Parietal lobe (tissue), 2 donors: ENCODE data around the gene CUL2. TPM values are rescaled to one million over a fixed set of nuclear protein-coding genes. Genes with fewer than 3 reads are reported as not detected.

Experiments
- small RNA-seq: library from RNA; depleted of rRNA; stranded (forward); fragments of <200 nt; gene quantifications from one replicate; pipeline ENCODE3, GENCODE V24; 2014; ENCODE audit warnings: low replicate concordance
- total RNA-seq: library from RNA; depleted of rRNA; stranded (reverse); fragments of >200 nt; gene quantifications from one replicate; pipeline ENCODE4 v1.2.3, GENCODE V29; 2014

The CUL2 gene
- 36.3 TPM for total RNA-seq

DNA sequence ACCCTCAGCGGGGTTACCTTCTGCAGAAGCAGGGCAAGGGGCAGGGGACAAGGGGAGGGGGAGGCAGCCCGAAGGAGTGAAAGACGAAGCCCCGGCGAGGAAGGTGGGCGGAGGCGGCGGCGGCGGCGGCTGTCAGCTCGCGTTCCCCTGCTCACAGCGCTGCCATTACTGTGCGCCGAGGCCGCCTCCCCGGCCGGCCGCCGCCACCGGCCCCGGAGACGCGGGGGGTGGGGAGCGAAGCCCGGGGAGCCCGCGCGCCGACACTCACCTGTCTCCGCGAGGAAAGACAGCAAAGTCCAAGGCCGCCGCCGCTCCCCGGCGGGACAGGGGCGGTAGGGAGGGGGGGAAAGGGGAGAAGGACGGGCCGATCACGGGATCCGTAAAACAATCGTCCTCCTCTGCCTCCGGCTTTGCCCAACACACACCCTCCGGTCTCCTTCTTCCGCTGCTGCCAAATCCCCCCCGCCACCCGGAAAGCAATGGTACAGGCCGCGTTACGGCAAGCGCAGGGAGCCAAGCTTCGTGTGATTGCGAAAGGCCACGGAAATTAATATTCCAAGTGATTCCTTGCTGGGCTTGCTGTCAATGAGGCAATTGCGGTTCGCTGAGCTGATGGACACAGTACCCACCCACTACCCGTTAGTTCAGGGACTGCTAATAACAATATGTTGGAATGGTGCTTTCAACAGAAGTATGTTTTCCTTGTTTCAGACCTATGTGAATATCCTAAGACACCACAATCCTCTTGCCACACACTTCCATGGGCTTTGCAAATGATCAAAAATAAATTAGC, at the start of gene CUL2:
TSS of gene CUL2 (minus strand) at position 180 of the 793 bp plus-strand sequence. CDS start 19,024 bp downstream, outside the sequence.

DNA sequence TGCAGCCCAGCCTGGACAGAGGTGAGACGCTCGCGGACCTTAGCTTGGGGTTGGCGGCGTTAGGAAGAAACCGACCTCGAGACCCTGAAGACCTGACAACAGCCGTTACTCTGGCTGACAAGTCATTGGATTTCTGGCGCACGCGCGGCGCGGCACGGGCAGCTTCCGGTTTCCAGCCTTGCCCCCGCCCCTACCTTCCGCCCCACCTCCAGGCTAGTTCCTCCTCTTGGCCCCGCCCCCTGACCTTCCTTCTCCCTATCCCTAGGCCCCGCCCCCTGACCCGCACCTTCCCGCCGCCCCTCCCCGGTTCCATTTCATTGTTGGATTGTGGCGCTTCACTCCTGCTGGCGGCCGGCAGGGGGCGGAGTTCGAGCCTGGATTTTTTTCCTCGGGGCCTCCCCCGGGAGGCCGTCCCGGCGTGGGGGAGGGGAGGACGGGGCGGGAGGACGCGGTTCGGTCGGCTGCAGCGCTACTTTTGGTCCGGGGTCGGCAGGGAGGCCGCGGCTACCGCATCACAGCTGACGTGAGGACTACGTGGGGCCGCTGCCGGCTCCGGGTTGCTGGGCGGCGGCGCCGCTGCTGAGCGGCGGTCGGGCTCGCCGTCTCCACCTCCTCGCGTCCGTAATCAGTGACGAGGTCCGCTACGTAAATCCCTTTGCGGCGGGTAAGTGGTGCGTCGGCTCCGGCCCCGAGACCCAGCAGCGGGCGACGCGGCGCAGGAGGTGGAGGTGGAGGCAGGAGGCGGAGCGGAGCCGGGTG, 36.6 kb upstream of the CUL2 start, which contains the start of gene CREM:
TSS of gene CREM (plus strand) at position 317 of the 759 bp plus-strand sequence. CDS start 10,990 bp downstream, outside the sequence.

Small RNA genes within 50 kb of the gene (small RNA-seq; reads per million reads assigned to genes)
- gene MIR3611 (not detected), gene RNU7-77P (not detected)

Other genes starting within 250 kb of the CUL2 start
- 16.6 TPM for gene CREM, start 36.5 kb upstream of the CUL2 start, total RNA-seq
- 52.6 TPM for gene CCNY, start 246.2 kb upstream of the CUL2 start, total RNA-seq